Suprapubic skin (tissue), 3 donors: ENCODE results near the gene TBC1D3B.

Experiments
- CTCF ChIP-seq, 2 donors: fragments of 200-600 bp in 1 of 2; fragments of 450-650 bp in 1 of 2; sonication (generic) in 1 of 2; IDR thresholded peaks; one replicate each; pipeline ENCODE4 v1.5.1; 2016 to 2019; ENCODE audit warnings: antibody characterized with exemption in 2 of 2, mild to moderate bottlenecking in 1 of 2, moderate library complexity in 1 of 2
- POLR2AphosphoS5 ChIP-seq, 3 donors: sonication (generic); formaldehyde crosslinking; IDR thresholded peaks; one replicate each; pipeline ENCODE4 v1.6.1; 2017; ENCODE audit warnings: antibody characterized with exemption in 3 of 3

GRCh38 chr17:36129616-36130015 lies 46.8 kb downstream of the TBC1D3B start:
- TF ChIP-seq CTCF (IDR thresholded peaks at IDR 0.05) (no peak), POLR2AphosphoS5 (IDR thresholded peaks at IDR 0.05) (no peak)
